Heart left ventricle (tissue), 16 donors: Measurements from ENCODE around the gene PLPPR3. TPM values are rescaled to one million over a fixed set of nuclear protein-coding genes. Genes with fewer than 3 reads are reported as not detected.
A peak's percentile ranks its signal among the peaks of the same experiment; 100 is the strongest.
"Not testable (repeated sequence)": the region's sequence is repeated elsewhere in the genome, so short reads cannot be mapped to it uniquely, and the experiment has no call there.

Source experiments
- ATAC-seq, 4 donors: fragments of 200-7000 bp; cut with Tn5 transposase; one replicate each; pipeline ENCODE4 v1.9.1; 2020 to 2022; ENCODE audit warnings: moderate library complexity in 4 of 4, mild to moderate bottlenecking in 3 of 4, moderate number of reproducible peaks in 1 of 4
- DNase-seq, 5 donors: peaks; one replicate each; pipeline ENCODE4 v3.0.0-alpha.2; 2020
- H3K27ac ChIP-seq, 12 donors: fragments of 200-600 bp; sonication (generic) in 4 of 12; one replicate each; pipeline versions ENCODE4 v1.5.0 to v1.8.0; 2016 to 2022; ENCODE audit warnings: mild to moderate bottlenecking in 2 of 12
- H3K27me3 ChIP-seq, 9 donors: fragments of 200-600 bp; sonication (generic) in 2 of 9; one replicate each; pipeline versions ENCODE4 v1.5.1 to v1.8.0; 2016 to 2022; ENCODE audit warnings: mild to moderate bottlenecking in 3 of 9
- H3K36me3 ChIP-seq, 9 donors: fragments of 200-600 bp; sonication (generic) in 2 of 9; one replicate each; pipeline versions ENCODE4 v1.5.0 to v1.8.0; 2018 to 2022; ENCODE audit warnings: mild to moderate bottlenecking in 2 of 9
- H3K4me1 ChIP-seq, 12 donors: fragments of 200-600 bp; sonication (generic) in 4 of 12; one replicate each; pipeline versions ENCODE4 v1.5.0 to v1.8.0; 2016 to 2022; ENCODE audit warnings: mild to moderate bottlenecking in 3 of 12
- H3K4me3 ChIP-seq, 12 donors: fragments of 200-600 bp; sonication (generic) in 4 of 12; one replicate each; pipeline versions ENCODE4 v1.5.0 to v1.8.0; 2017 to 2022; ENCODE audit warnings: mild to moderate bottlenecking in 9 of 12, moderate library complexity in 4 of 12
- H3K9me3 ChIP-seq, 12 donors: fragments of 200-600 bp; sonication (generic) in 4 of 12; one replicate each; pipeline versions ENCODE4 v1.5.0 to v1.8.0; 2016 to 2022; ENCODE audit warnings: mild to moderate bottlenecking in 1 of 12
- CTCF ChIP-seq, 12 donors: fragments of 200-600 bp; sonication (generic) in 4 of 12; IDR thresholded peaks; one replicate each; pipeline versions ENCODE4 v1.5.0 to v1.8.0; 2018 to 2022; ENCODE audit warnings: antibody characterized with exemption in 12 of 12, mild to moderate bottlenecking in 5 of 12
- POLR2A ChIP-seq, 2 donors: fragments of 450-650 bp; IDR thresholded peaks; one replicate each; pipeline ENCODE4 v1.6.1; 2017; ENCODE audit warnings: antibody characterized with exemption in 2 of 2, mild to moderate bottlenecking in 2 of 2, moderate library complexity in 2 of 2
- WGBS, 4 donors: extraction: QIAGEN DNeasy Blood & Tissue Kit in 2 of 4; methylation state at CpG; one replicate each; pipeline versions ENCODE4 v1.1.5 to v1.1.7; 2013 to 2018; 5-methylcytosine and 5-hydroxymethylcytosine counted together
- intact Hi-C, 10 donors: fragments of 100-400 bp; cut with DNase I; formaldehyde crosslinking; loops; one replicate each; pipeline versions ENCODE4 v1.11.1 to v1.14.2; 2022
- polyA plus RNA-seq, 2 donors: library from polyadenylated mRNA; stranded (reverse); fragments of 200-250 nt; gene quantifications; one replicate each; pipeline ENCODE4 v1.2.3, GENCODE V29; 2013
- total RNA-seq, 9 donors: library from RNA; depleted of rRNA in 2 of 9; stranded (reverse); fragments of >200 nt in 2 of 9; fragmentation: NEBNext Ultra II Directional in 3 of 9; extraction: Animal tissue kit (Norgen Biotek cat#: 25700) in 3 of 9; gene quantifications; one replicate each; pipeline versions ENCODE4 v1.1.0 to v1.2.4, GENCODE V29; 2016 to 2023
- donor health status: ischemic (EF 13 %, LVEDD 7.1; RV severe dilation, severe dysfunction).
- donor health status: healthy with polysubstance abuse.
- donor health status: DM: no; HTN: yes; CAD: no.
- donor health status: DM: no; HTN: no; CAD: no.
- donor health status: ischemic (EF 25% LVEDD 6.9; RV normal size, moderate dysfunction).
- donor health status: ischemic (EF 25% LVEDD 5.7; RV mildly dilated, moderate dysfunction).
- donor health status: healthy.
- donor health status: DM: yes; HTN: yes; CAD: no.
- donor health status: ischemic (EF 35%, LVEDD 5.7; RV mildly dilated, moderate dysfunction).
- donor health status: nonischemic (EF 11% LVEDD 7.7; RV severe dilation, severe dysfunction).
- donor health status: DM: yes; HTN: yes; CAD: no.
- donor health status: PGD.
- donor health status: ischemic (EF 29% LVEDD 5.4; RV normal size, mild dysfunction).
- donor health status: nonischemic (EF 23%, LVEDD 6.1; RV moderate dilation, normal function).

Gene PLPPR3
- total and polyA plus RNA-seq, 11 donors = 0.10 to 0.50 (median 0.14) TPM; not detected in 8

GRCh38 chr19:855142-855541 lies 33.4 kb upstream of the PLPPR3 start:
- Histone ChIP-seq H3K9me3 (no peaks in the 10 kb centered on the region), H3K36me3 (no peaks in the 10 kb centered on the region), H3K4me1 (peaks cover 0 to 40% (median 9%) of the 10 kb centered on the region in 12 donors), H3K27ac (no peak overlapping the region), H3K4me3 (no peak overlapping the region), H3K27me3 (peaks cover 9 to 63% (median 24%) of the 10 kb centered on the region in 9 donors)
- no peak for ATAC-seq
- no peak for TF ChIP-seq POLR2A (IDR thresholded peaks at IDR 0.05)
- no peak for TF ChIP-seq CTCF (IDR thresholded peaks at IDR 0.05)
- DNase-seq = no peak
- intact Hi-C loops = loop anchor here in 9 of 10 donors (5.0 to 10.0 kb wide), 5 partner anchors 67 to 127 kb away; partner anchors contain the start of gene WDR18 (in 2 of the 9)
- WGBS, 4 donors = 80 to 90% (median 87%) methylated on average over 5 to 12 of the region's 12 CpGs

DNA sequence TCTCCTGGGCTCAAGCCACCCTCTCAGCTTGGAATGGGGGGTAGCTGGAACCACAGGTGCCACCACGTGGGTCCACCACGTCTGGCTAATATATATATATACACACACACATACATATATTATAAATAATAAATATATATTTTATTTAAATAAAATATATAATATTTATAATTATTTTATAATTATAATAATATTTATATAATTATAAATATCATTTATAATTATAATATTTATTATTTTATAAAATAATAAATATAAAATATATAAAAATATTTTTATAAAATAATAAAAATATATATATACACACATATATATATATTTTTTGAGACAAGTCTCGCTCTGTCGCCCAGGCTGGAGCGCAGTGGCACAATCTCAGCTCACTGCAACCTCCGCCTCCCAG lies 32.8 kb upstream of the PLPPR3 start:
- peaks cover 0 to 34% (median 9%) of the 10 kb centered on the region in 12 donors for H3K4me1 ChIP-seq
- no peaks in the 10 kb centered on the region for H3K36me3 ChIP-seq
- peaks cover 9 to 57% (median 18%) of the 10 kb centered on the region in 9 donors for H3K27me3 ChIP-seq
- no peak overlapping the region for H3K4me3 ChIP-seq
- intact Hi-C loops = loop anchor here in 3 of 10 donors (10.0 kb wide), 1 partner anchor 80 kb away; no protein-coding TSS in a partner anchor
- TF ChIP-seq POLR2A (IDR thresholded peaks at IDR 0.05) = no peak
- TF ChIP-seq CTCF (IDR thresholded peaks at IDR 0.05) = no peak
- DNase-seq = no peak
- H3K9me3 ChIP-seq = no peaks in the 10 kb centered on the region
- H3K27ac ChIP-seq = no peak overlapping the region
- 71 to 76% (median 74%) methylated on average over 6 of the region's 6 CpGs for WGBS, 4 donors
- no peak for ATAC-seq

DNA sequence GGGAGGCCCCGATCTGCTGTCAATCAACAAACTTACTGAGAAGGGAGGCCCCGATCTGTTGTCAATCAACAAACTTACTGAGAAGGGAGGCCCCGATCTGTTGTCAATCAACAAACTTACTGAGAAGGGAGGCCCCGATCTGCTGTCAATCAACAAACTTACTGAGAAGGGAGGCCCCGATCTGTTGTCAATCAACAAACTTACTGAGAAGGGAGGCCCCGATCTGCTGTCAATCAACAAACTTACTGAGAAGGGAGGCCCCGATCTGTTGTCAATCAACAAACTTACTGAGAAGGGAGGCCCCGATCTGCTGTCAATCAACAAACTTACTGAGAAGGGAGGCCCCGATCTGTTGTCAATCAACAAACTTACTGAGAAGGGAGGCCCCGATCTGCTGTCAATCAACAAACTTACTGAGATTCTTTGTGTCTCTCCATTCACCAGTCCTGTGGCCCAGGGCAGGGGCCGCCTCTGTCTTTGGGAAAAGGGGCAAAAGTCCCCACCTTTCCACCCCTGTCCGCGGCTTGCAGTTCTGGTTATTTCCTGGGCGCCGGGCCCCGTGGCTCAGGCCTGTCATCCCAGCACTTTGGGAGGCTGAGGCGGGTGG lies 32.0 kb upstream of the PLPPR3 start:
- intact Hi-C loops = loop anchor here in 3 of 10 donors (10.0 kb wide), 1 partner anchor 79 kb away; no protein-coding TSS in a partner anchor
- Histone ChIP-seq H3K4me1 (peaks cover 0 to 25% (median 9%) of the 10 kb centered on the region in 12 donors), H3K27me3 (peaks cover 9 to 49% (median 12%) of the 10 kb centered on the region in 9 donors)
- not testable (repeated sequence) for H3K4me3 ChIP-seq, DNase-seq, H3K27ac ChIP-seq, H3K36me3 ChIP-seq, ATAC-seq, H3K9me3 ChIP-seq
- WGBS, 4 donors = 77 to 90% (median 82%) methylated on average over 7 to 13 of the region's 17 CpGs

- H3K9me3 ChIP-seq = no peaks in the 10 kb centered on the region
- intact Hi-C loops = loop anchor here in 3 of 10 donors (10.0 kb wide), 1 partner anchor 78 kb away; no protein-coding TSS in a partner anchor
- peak overlapping the region in 1 of 12 donors; percentile 6 for H3K4me3 ChIP-seq
- H3K27me3 ChIP-seq = peaks cover 9 to 46% (median 14%) of the 10 kb centered on the region in 9 donors
- DNase-seq (peak in 1 of 5 donors; percentile 18), ATAC-seq (no peak)
- H3K27ac ChIP-seq = no peak overlapping the region
- H3K4me1 ChIP-seq = peaks cover 0 to 27% (median 9%) of the 10 kb centered on the region in 12 donors
- no peaks in the 10 kb centered on the region for H3K36me3 ChIP-seq
- WGBS, 4 donors = 31 to 47% (median 39%) methylated on average over 25 to 67 of the region's 67 CpGs
- no peak for TF ChIP-seq POLR2A (IDR thresholded peaks at IDR 0.05)
- no peak for TF ChIP-seq CTCF (IDR thresholded peaks at IDR 0.05)
These were observed 31.3 kb upstream of the PLPPR3 start for GRCh38 chr19:853014-853585.
